Stimulated activated CD4-positive, alpha-beta T cell treated with anti-CD3 and anti-CD28 coated beads, Interleukin-15, amount 100 ng/mL, for 48 hours (primary cell): Measurements from ENCODE around the gene SOX15.
A peak's percentile ranks its signal among the peaks of the same experiment; 100 is the strongest.
"Not testable (repeated sequence)": the region's sequence is repeated elsewhere in the genome, so short reads cannot be mapped to it uniquely, and the experiment has no call there.

ENCODE experiments used
- DNase-seq, 2 donors: peaks; one replicate each; pipeline ENCODE4 v3.0.0-alpha.2; 2020; ENCODE audit warnings: low read depth in 2 of 2

Gene SOX15

DNA sequence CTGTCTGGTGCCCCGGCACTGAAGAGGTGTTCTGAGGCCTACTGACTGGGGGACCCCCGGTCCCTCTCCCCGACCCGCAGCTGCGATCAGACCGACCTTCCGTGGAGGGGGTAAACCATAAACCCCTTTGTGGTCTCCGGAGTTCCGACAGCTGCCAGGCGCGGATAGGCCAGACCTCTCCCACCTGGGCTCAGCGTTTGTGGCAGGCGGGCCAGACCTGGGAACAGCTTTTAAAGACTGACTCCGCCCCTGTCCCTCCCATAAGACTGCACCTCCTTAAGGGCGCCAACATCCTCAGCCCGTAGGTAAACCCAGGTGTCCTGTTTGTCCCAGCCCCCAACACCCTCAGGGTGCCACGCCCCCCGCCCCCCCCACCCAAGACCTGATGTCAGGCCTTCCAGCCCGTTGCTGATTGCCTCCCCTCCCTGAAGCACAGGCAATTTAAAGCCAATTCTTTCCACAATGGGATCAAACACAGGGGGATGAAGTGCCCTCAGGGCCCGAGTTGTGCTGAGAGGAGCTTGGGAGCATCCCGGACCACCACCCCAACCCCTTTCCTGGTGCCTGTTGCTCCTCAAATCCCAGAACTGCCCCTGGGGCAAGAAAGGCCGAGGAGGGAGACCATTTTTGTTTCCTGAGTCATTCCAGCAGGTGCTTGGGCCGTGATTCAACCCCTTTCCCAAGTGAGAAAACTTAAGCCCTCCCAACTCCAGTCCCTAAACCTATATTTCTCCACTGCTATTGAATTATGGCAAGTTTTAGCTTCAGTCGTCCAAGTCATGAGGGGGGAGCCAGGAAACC, at the start of gene SOX15:
Gene SOX15, minus strand, starts transcription at position 204 of the 801 bp plus-strand sequence. CDS start 418 bp downstream, outside the sequence.
- no peak for DNase-seq

DNA sequence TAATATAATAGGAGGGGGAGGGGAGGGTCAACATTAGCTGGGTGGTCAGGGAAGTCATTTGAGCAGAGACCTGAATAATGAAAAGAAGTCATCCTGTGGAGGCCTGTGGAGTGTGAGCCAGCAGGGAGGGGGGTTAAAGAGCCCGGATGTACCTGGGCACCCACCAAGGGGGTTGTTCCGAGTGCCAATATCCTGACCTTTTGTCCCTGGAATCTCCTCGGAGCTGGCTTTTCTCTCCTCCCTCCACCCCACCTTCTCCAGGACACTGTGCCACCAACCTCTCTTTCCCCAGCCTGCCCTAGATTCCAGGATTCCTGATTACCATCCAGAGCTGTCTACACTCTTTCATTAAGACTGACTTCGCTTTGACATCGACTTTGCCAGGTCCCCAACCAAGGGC, 46.3 kb upstream of the SOX15 start:
- no peak for DNase-seq

DNA sequence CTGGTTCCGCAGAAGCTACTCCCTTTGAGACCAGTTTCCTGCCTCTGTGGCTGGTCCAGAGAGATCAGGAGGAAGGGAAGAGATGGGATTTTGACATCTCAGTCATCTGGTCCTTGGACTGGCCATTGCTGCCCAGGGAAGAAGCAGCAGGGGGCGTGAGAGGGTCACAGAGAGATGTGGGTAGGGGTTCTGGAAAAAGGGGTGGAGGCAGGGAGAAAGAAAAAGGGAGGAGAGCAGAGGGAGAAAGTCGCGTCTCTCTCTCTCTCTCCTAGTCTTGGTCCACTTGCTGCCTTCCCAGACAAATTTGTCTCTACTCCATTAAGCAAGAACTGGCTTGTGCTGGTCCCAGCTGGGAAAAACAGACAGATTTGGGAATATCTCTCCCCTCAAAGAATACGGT, 44.5 kb upstream of the SOX15 start:
- no peak for DNase-seq

DNA sequence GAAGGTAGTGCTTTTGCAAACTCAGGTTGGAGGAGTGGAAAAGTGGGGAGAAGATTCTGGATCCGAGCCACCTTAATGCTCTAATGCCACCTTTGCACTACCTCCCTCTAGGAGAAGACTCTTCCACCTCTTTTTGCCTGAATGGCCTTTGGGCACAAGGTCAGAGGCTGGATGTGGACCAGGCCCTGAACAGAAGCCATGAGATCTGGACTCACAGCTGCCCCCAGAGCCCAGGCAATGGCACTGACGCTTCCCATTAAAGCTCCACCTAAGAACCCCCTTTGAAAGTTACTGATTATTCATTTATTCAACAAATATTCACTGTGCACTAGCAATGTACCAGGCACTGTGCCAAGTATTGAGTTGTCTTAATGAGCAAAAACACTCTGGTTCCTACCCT, 43.2 kb upstream of the SOX15 start:
- no peak for DNase-seq

DNA sequence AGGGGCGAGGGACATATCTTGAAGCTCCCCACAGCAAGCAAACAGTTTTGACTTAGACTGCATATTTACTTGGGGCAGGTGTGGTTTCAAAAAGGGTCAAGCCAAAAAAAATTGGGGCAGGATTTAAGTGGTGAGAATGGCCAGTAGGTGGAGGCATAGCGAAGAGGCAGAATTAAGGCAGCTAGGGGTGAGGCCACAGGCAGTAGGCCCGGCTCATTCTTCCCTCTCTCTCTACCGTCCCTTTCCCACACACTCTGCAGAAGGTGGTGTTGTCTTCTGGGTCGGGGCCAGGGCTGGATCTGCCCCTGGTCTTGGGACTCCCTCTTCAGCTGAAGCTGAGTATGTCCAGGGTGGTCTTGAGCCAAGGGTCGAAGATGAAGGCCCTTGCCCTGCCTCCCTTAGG, 42.6 kb upstream of the SOX15 start:
- DNase-seq, result peak in 1 of 2 donors; percentile 18

DNA sequence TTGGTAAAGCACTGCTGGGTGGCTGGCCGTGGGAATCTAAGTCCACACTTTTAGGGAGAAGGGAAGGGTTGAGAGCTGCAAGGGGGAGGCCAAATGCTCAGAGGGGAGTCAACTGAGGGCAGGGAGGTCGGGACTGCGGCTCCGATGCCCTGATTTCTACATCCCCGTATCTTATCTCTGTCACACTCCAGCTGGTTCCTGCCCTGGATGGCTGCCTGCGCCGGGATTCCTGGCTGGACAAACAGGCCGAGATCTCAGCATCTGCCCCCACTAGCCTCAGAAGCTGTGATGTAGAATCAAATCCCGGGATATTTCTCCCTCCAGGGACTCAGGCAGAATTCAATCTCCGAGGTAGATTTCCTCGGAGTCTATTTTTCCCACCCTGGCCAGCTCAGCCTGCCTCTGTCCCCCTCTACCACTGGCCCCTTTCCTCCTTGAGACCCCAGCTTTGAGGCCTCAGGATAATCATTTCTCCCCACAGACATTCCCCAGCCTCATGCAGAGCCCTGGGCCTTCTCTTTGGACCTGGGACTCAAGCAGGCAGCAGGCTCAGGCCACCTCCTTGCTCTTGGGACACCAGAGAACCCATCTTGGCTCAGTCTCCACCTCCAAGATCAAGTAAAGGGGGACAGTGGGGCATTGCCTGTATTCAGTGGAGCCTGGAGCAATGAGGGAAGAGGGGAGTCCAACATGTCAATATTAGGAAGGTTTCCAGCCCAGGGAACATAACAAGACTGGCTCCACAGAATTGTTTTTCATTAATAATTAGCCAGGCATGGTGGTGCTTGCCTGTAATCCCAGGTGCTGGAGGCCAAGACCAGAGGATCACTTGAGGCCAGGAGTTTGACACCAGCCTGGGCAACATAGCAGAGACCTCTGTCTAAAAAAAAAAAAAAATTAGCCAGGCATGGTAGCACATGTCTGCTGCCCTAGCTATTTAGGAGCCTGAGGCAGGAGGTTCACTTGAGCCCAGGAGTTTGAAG, 41.8 kb upstream of the SOX15 start:
- no peak for DNase-seq

DNA sequence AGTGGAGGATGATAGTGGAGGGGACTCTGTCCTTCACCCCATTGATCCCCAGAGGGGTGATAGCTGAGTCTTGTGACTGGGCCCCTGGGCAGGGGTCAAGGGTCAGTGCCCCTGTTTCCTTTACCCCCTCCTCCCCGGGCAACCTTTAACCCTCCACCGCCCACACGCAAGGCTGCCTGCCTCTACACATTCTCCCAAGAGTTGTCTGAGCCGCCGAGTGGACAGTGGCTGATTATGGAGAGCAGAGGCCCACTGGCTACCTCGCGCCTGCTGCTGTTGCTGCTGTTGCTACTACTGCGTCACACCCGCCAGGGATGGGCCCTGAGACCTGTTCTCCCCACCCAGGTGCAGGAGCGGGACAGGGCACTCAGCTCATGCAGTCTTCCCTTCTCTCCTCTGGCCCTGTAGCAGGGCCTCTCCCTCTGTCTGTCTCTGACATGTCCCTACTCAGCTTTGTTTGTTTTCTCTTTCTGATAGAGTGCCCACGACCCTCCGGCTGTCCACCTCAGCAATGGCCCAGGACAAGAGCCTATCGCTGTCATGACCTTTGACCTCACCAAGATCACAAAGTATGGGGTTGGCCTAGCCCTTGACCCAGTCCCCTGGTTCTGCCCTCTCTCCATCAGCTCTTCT, 40.2 kb upstream of the SOX15 start, which contains the start of gene SHBG:
Gene SHBG, plus strand, starts transcription at position 197 of the 633 bp plus-strand sequence. Its CDS starts 38 bp downstream, at position 235.
- DNase-seq, result no peak

DNA sequence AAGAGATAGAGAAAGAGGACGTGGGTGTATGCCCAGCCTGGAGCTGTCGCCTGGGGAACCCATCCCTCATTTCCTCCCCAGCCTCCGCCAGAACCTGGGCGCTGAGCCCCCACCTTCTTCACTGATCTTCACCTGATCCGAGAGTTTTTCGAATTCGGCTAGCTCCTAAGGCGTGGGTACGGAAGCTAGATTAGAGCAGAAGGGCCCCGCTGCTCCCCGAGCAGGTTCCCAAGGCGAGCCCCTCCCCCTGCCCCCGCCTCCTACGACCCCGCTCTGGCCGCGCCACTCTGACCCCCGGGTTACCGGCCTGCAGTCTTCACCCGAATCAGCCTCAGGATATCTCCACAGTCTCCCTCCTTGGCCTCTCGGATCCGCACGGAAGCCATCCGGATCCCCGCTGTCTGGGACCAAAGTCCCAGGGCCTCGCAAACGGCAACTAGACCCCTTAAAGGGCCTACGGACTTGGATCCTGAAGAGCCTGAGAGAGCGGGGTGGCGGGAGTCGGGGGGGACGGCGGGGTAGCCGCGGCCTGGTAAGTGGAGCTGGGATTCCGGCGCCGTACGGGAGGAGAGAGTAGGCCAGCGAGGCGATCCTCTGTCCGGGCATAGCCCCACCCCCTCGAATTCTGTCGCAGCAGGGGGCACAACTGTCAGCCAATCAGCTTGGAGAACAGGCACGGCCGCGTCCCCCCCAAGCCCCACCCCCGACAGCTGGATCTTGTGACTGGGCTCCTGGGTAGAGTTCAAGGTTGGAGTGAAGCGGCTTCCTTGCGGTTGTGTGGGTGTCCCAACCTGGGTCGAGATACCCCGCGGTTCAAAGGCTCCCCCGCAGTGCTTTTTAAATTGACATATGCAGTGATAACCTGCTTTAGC, 37.6 kb upstream of the SOX15 start, which contains the start of gene SAT2:
Gene SAT2, minus strand, starts transcription at position 572 of the 872 bp plus-strand sequence. Its CDS starts 186 bp downstream, at position 386.
- peak; percentile 71 to 86 for DNase-seq

DNA sequence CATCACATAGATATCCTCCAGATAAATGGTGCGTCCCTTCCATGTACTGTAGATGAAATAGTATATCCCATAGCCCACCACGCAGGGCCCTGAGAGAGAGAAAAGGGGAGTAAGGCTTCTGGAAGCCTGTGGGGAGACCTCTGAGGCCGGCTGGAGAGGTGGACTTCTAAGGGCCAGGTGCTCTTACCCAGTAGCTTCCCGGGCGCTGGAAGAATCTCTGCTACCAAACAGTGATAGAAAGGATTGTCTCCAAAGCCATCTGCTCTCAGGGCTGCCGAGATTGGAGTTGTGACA, 37.0 kb upstream of the SOX15 start:
- no peak for DNase-seq

DNA sequence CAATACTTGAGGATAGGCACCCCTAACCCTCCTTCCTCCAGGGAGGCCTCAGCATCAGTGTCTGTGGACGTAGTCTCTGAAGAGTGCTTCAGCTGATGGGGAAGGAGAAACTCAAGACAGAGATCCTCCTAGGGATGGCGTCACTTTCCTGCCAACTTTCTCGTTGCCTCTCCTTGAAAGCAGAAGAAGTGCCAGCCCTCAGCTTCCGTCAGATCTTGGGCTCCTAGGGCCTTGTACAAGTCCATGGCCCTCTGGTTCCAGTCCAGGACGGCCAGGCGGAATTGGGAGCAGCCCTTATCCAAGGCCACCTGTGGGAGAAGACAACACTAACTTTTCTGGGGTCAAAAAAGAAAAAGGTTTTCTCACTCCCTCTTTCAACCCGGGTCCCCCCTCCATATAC, 36.4 kb upstream of the SOX15 start:
- DNase-seq, result no peak

DNA sequence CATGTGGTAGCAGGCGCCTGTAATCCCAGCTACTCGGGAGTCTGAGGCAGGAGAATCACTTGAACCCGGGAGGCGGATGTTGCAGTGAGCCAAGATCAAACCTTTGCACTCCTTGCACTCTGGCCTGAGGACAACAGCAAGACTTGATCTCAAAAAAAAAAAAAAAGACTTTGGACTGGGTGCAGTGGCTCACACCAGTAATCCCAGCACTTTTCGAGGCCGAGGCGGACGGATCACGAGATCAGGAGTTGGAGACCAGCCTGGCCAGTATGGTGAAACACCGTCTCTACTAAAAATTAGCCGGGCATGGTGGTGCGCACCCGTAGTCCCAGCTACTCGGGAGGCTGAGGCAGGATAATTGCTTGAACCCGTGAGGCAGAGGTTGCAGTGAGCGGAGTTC, 35.9 kb upstream of the SOX15 start:
- not testable (repeated sequence) for DNase-seq

DNA sequence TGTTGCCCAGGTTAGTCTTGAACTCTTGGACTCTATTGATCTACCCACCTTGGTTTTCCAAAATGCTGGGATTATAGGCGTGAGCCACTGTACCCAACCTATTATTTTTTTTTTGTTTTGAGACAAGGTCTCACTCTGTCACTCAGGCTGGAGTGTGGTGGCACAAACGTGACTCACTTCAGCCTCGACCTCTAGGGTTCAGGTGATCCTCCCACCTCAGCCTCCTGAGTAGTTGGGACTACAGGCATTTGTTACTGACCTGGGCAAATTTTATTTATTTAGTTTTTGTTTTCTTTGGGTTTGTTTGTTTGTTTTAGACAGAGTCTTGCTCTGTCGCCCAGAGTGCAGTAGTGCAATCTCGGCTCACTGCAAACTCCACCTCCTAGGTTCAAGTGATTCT, 33.8 kb upstream of the SOX15 start:
- no peak for DNase-seq

DNA sequence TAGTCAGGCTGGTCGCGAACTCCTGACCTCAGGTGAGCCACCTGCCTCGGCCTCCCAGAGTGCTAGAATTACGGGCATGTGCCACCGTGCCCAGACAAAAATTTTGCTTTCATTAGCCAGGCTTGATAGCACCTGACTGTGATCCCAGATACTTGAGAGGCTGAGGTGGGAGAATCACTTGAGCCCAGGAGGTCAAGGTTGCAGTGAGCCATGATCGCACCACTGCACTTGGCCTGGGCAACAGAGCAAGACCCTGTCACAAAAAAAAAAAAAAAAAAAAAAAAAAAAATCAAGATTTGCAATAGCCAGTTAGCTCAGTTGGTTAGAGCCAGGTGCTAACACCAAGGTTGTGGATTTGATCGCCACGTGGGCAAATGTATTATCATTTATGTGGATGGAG, 30.9 kb upstream of the SOX15 start:
- DNase-seq, result no peak

DNA sequence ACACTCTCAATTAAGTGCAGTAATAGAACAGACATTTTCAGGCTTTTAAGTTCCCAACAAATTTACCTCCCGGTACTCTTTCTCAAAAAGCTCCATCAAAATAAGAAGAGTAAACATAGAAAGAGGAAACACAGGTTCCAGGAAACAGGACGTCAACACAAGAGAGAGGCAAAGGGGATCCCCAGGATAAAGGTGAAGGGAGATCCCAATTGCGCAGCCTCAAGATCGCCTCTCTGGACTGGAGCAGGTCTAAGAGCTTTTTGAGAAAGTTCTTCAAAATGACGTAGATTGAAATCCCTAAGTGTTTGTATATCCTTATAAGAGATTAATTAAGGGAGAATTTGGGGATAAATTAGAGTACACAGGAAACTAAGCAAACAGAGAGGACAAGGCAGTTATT, 28.7 kb upstream of the SOX15 start:
- no peak for DNase-seq

DNA sequence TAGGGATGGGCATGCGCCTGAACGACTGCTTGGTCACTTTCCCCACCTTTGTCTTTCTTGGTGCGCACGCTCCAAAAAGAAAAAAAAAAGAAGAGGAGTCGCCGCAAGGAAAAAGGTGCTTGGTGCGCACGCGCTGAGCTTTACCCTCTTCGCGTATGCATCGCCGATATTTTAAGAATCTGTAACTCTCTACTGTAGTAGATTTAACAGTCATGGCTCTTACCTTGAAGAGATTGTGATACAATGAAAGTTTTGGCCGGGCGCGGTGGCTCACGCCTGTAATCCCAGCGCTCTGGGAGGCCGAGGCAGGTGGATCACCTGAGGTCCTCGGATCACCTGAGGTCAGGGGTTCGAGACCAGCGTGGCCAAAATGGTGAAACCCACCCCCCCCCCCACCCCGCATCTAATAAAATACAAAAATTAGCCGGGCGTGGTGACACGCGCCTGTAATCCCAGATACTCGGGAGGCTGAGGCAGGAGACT, 25.4 kb upstream of the SOX15 start:
- no peak for DNase-seq

DNA sequence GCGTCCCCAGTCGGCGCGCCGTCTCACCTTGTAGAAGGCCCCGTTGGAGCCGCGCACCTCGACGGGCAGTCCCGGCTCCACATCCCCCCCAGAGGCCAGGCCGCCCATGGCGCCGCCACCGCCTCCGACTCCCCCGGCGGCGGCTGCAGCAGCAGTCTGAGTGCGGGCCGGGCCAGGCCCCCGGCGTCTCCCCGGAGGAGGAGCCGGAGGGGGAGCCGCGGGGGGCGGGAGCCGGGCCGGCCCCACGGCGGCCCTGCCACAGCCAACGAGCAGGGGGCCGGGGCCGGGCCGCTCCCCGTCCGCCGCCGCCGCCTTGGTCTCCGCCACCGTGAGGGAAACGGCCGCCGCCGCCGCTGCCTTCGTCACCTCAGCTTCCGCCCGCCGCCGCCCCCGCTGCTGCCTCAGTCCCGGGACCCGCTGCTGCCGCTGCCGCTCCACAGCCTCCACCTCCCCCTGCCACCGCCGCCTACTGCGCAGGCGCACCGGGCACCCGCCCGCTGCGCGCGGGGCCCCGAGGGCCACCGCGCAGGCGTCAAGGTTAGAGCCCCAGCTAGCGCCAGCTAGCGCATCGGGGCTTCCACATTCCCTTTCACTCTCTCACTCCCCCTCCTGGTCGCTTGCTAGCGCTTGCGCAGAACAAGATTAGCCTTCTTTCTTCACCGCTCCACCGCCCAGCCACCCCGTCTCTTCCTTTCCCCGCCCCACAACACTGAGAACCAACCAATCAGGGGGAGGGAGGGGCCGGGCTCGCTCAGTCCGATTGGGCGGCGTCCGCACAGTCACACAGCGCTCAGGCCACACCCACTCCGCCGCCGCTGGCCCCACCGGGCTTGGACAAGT, 24.8 kb upstream of the SOX15 start, which contains the start of gene FXR2:
Gene FXR2, minus strand, starts transcription at position 473 of the 840 bp plus-strand sequence. Its CDS starts 365 bp downstream, at position 108.
- peak; percentile 99 for DNase-seq

DNA sequence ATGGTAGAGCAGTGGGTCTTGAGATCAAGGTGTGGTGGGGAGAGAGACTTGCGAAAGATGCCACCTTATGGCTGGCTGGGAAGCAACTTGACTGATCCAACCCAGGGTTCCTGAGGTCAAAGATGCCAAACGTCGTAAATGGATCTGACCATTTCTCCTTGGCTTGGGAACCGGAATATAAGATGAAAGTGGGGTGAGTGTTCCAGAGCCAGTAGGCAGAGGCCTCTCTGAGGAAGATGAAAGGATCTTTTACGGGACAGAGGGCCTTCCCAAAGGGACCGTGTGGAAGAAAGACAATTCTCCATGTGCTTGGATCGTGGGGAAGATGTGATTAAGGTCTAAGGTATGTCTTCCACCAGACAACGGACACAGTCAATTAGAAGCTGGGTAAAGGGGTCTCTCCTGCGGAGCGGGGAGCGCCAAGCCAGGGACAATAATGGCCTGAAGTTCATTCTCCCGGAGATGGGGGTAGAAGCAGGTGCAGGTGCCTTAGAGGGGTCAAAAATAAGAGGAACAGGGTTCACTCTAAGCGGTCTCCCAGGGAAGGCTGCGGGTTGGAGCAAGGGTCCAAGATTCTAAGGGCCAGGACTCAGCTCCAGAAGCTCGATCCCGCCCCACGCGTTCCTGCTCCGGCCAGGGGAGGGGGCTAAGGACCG, 24.0 kb upstream of the SOX15 start:
- DNase-seq, result no peak

DNA sequence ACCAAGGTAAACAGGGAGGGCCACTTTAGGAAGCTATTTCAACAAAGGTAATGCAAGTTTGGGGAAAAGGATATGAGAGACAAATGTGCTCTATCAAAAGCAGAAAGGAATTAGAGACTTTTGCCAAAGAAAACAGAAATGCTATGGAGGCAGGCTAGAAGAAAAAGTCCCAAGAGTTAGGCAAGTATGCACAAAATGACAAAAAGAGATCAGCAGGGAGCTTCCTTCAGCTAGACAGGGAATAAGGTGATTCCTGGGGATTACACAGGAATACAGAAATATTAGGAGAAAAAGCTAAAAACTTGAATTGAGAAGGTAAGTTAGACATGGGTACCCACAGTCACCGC, 22.4 kb upstream of the SOX15 start:
- DNase-seq, result no peak

DNA sequence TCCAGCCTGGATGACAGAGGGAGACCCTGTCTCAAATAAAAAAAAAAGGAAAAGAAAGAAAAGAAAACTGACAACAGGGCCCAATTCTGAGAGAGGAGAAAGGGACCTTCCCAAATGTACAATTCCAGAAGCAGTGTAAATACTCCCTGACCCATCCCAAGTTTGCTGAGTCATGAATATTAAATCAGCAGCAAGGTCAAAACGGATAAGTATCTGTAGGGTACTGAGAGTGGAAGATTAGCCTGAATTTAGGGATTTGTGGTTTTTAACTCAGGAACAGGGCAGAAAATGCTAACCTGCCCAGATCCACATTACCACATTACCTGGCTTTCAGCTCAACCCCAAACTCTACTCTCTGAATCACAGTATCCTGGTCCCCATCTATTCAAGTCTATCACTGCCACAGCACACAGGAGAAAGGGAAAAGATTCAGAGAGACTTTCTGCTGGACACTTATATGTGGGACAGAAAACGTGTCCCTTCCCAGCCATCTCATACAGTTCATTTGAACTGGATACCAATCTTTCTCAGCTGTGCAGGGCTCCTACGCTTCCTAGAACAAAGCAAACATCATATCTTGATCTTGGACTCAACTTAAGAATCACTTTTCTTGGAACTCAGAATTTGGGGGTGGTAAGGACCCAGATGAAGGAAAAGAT, 21.9 kb upstream of the SOX15 start:
- no peak for DNase-seq
